HEK293T (cell line): Measurements from ENCODE around the gene ESYT3.

ENCODE experiments used
- CTCF ChIA-PET: fragments of 350-600 bp; formaldehyde crosslinking; extraction: SDS; loops from one replicate; lab custom pipeline; 2021; ENCODE audit warnings: antibody characterized with exemption, inconsistent platforms; lab: Yijun Ruan, JAX
- POLR2A ChIA-PET: fragments of 350-600 bp; formaldehyde crosslinking; extraction: SDS; loops from one replicate; lab custom pipeline; 2020; ENCODE audit warnings: antibody characterized with exemption, inconsistent platforms; lab: Yijun Ruan, JAX
- DNase-seq: peaks from one replicate; pipeline ENCODE4 v3.0.0; 2012; ENCODE audit warnings: mixed read lengths; ENCODE audit errors: extremely low spot score
- ARNT ChIP-seq: fragments of 450-650 bp; IDR thresholded peaks from 2 replicates; pipeline ENCODE4 v1.6.1; 2017; ENCODE audit warnings: mild to moderate bottlenecking
- BHLHE40 ChIP-seq: fragments of 450-650 bp; IDR thresholded peaks from 2 replicates; pipeline ENCODE4 v1.6.1; 2016; ENCODE audit warnings: mild to moderate bottlenecking, moderate library complexity, borderline replicate concordance
- CTBP1 ChIP-seq: fragments of 450-650 bp; IDR thresholded peaks from 2 replicates; pipeline ENCODE4 v1.6.1; 2016; ENCODE audit warnings: borderline replicate concordance
- ELF4 ChIP-seq: fragments of 450-650 bp; IDR thresholded peaks from 2 replicates; pipeline ENCODE4 v1.6.1; 2017; ENCODE audit warnings: antibody characterized with exemption
- FOXA1 ChIP-seq: fragments of 450-650 bp; IDR thresholded peaks from 2 replicates; pipeline ENCODE4 v1.6.1; 2016; ENCODE audit warnings: mild to moderate bottlenecking
- FOXK2 ChIP-seq: fragments of 450-650 bp; IDR thresholded peaks from 2 replicates; pipeline ENCODE4 v1.6.1; 2016; ENCODE audit warnings: mild to moderate bottlenecking
- FOXM1 ChIP-seq: fragments of 450-650 bp; IDR thresholded peaks from 2 replicates; pipeline ENCODE4 v1.6.1; 2017; ENCODE audit warnings: mild to moderate bottlenecking, borderline replicate concordance
- HDGF ChIP-seq: fragments of 450-650 bp; IDR thresholded peaks from 2 replicates; pipeline ENCODE4 v1.6.1; 2017; ENCODE audit warnings: antibody characterized with exemption, borderline replicate concordance
- L3MBTL2 ChIP-seq: fragments of 450-650 bp; conservative IDR thresholded peaks from 2 replicates; pipeline ENCODE4 v1.6.1; 2016; ENCODE audit warnings: mild to moderate bottlenecking
- LEF1 ChIP-seq: fragments of 450-650 bp; IDR thresholded peaks from 2 replicates; pipeline ENCODE4 v1.6.1; 2017; ENCODE audit warnings: mild to moderate bottlenecking, borderline replicate concordance
- NFRKB ChIP-seq: fragments of 450-650 bp; IDR thresholded peaks from 2 replicates; pipeline ENCODE4 v1.6.1; 2016; ENCODE audit warnings: mild to moderate bottlenecking, moderate library complexity
- SP1 ChIP-seq: fragments of 450-650 bp; IDR thresholded peaks from 2 replicates; pipeline ENCODE4 v1.6.1; 2017
- SUZ12 ChIP-seq: fragments of 450-650 bp; IDR thresholded peaks from 2 replicates; pipeline ENCODE4 v1.6.1; 2016; ENCODE audit warnings: mild to moderate bottlenecking
- TARDBP ChIP-seq: fragments of 450-650 bp; IDR thresholded peaks from 2 replicates; pipeline ENCODE4 v1.6.1; 2016
- ZNF384 ChIP-seq: fragments of 450-650 bp; IDR thresholded peaks from 2 replicates; pipeline ENCODE4 v1.6.1; 2016
- TF ChIP-seq, protein P1 (sequence below): fragments of 450-650 bp; IDR thresholded peaks from 2 replicates; pipeline ENCODE4 v1.6.1; 2016

The ESYT3 gene

DNA sequence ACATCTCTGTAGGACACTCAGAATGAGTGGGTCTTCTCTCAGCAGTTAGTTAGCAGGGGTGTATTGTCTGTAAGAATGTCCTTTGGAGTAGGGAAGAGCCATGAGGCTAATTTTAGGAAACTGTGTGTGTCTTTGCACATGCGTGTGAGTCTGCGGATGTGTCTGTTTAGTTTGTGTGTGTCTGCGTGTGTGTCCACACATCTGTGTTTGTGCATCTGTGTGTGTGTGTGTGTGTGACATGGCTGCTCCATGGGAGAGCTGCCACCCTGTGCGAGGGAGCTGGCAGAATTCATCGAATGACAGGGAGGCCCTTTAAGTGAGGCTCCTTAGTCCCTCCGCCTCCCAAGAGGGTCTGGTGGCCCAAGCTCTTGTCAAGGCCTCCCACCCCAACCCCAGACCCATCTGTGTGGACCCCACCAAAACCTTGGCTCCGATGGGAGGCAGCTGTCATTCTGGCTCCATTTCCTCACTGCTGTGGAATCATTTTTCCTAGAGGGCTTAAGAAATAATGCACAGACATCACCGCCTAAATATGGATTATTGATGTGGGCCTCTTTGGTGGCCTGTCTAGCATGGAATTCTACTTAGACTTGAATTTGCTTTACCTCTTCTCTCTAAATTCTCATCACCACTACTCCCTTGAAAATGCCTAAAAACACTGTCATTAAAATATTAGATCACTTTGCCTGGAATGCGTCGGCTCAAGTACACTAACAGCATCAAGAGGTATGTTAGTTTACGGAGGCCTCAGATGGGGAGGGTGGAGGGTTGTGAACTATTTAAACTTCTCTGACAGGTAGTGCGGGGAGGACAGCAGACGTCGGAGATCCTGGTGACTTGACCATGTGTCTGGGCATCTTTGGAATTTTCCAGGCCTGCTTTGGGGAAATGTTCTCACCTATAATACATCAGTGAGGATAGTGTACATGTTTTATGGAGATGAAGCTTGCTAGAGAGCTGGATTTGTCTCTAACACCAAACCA is 9.4 kb downstream of the ESYT3 start:
- POLR2A ChIA-PET, result no interaction called here

DNA sequence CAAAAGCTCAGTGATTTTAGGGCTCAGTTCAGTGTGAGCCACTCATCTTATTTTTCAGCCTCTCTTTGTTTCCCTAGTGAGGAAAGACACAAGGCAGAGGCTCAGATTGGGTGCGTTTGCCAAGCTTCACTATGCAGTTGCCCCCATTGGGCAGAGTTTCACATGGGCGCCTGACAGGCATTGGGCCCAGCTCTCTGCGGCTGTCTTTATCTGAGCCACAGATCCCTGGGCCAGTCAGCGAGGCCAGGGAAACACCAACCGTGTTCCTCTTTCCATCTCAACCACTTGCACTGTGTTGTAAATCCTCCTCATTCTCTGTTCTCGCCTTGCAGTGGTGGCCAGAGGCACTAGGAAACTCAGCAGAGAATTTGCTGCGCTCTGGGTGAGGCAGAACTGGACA is 10.8 kb downstream of the ESYT3 start:
- TF ChIP-seq ZNF384, result no peak
- no peak for TF ChIP-seq HDGF
- no peak for TF ChIP-seq NFRKB
- no peak for TF ChIP-seq LEF1
- no peak for TF ChIP-seq FOXK2
- no peak for TF ChIP-seq ARNT
- no peak for TF ChIP-seq BHLHE40
- TF ChIP-seq, protein P1, sequence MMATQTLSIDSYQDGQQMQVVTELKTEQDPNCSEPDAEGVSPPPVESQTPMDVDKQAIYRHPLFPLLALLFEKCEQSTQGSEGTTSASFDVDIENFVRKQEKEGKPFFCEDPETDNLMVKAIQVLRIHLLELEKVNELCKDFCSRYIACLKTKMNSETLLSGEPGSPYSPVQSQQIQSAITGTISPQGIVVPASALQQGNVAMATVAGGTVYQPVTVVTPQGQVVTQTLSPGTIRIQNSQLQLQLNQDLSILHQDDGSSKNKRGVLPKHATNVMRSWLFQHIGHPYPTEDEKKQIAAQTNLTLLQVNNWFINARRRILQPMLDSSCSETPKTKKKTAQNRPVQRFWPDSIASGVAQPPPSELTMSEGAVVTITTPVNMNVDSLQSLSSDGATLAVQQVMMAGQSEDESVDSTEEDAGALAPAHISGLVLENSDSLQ, result no peak
- no peak for TF ChIP-seq SP1
- TF ChIP-seq FOXA1, result no peak
- no peak for TF ChIP-seq ELF4
- TF ChIP-seq SUZ12, result no peak
- no peak for TF ChIP-seq FOXM1

More for the DNA sequence above, 9.4 kb downstream of the ESYT3 start:
- DNase-seq, result no peak
- TF ChIP-seq FOXM1 (no peak), CTBP1 (no peak), L3MBTL2 (no peak), NFRKB (no peak)
- TF ChIP-seq, protein P1, result no peak
- CTCF ChIA-PET, result no interaction called here

DNA sequence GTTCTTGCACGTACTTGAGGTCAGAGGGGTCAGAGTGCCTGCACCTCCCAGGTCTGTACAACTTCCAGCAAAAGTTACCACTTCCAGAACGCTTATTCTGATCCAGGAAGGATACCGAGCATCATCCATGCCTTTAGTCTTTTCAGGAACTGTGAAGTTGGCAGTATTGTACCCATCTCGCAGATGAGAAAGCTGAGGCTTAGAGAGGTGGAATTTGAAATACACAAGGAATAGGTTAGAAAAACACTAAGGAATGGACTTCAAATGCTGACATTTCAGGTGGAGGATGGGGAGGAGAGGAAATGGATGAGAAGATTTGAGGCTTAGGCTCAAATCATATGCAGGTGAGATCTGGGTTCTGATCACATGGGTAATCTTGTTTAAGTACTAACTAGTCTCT is 11.2 kb downstream of the ESYT3 start:
- no peak for TF ChIP-seq L3MBTL2
- TF ChIP-seq BHLHE40, result no peak
- TF ChIP-seq FOXK2, result no peak
- no peak for TF ChIP-seq FOXA1
- no peak for TF ChIP-seq TARDBP
- TF ChIP-seq ARNT, result no peak
- no peak for TF ChIP-seq SUZ12
- TF ChIP-seq, protein P1, result no peak
- TF ChIP-seq SP1, result no peak
- no peak for TF ChIP-seq HDGF
- TF ChIP-seq LEF1, result no peak
- TF ChIP-seq ELF4, result no peak
- TF ChIP-seq FOXM1, result no peak
- TF ChIP-seq ZNF384, result no peak
- TF ChIP-seq CTBP1, result no peak
- TF ChIP-seq NFRKB, result no peak
- CTCF ChIA-PET, result no interaction called here
- POLR2A ChIA-PET, result no interaction called here
- DNase-seq, result no peak

More for the DNA sequence above, 10.8 kb downstream of the ESYT3 start:
- CTCF ChIA-PET, result interaction anchor here (0.8 kb wide), 1 partner anchor 34 kb away, joined by 3 read pairs; no protein-coding TSS in a partner anchor
- DNase-seq, result no peak
- POLR2A ChIA-PET, result no interaction called here

DNA sequence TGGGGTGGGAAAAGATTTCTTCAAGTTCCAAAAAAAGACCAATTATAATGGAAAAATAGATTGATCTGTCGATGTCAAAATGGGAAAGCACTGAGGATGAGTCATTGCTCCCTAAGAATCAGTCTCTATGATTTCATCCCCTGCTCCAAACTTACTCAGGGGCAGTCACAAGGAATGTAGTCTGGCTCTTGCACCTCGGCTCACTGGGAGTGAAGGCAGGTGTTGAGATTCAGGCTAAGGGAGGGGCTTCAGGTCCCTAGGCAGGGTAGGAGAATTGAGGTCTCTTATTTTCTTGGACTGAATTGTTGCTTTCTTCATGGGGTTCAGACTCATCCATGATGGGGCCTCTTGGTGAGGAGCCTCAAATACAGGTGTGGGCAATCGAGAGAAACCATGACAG is 14.2 kb downstream of the ESYT3 start:
- no peak for TF ChIP-seq NFRKB
- no peak for TF ChIP-seq LEF1
- no peak for TF ChIP-seq FOXM1
- TF ChIP-seq TARDBP, result no peak
- TF ChIP-seq ZNF384, result no peak
- TF ChIP-seq CTBP1, result no peak
- no peak for TF ChIP-seq FOXK2
- no peak for TF ChIP-seq FOXA1
- TF ChIP-seq SP1, result no peak
- TF ChIP-seq L3MBTL2, result no peak
- TF ChIP-seq ELF4, result no peak
- TF ChIP-seq, protein P1, result no peak
- TF ChIP-seq ARNT, result no peak
- no peak for TF ChIP-seq SUZ12
- TF ChIP-seq BHLHE40, result no peak
- no peak for TF ChIP-seq HDGF
- ChIA-PET POLR2A (no interaction called here), CTCF (interaction anchor here (0.9 kb wide), 1 partner anchor 322 kb away, joined by 4 read pairs; no protein-coding TSS in a partner anchor)
- DNase-seq, result no peak

DNA sequence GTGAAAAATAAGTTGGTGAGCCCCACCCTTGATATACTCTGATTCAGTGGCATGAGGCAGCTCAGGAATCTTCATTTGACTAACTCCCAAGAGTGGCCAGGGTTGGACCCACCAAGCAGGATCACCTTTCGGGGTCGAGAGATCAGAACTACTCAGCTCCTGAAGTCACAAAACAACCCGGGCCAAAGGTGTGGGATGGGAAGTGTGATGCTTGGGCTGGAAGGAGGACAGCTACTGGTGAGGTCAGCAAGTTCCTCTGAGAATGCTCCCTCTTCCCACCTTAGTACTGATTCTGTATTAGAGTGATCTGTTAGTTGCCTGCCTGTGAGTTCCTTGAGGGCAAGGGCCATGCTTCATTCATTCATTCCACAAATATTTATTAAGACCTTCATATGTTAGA is 15.1 kb downstream of the ESYT3 start:
- POLR2A ChIA-PET, result interaction anchor here (0.6 kb wide), 1 partner anchor 395 kb away, joined by 3 read pairs; no protein-coding TSS in a partner anchor
- no peak for TF ChIP-seq FOXM1
- TF ChIP-seq CTBP1, result no peak
- no peak for TF ChIP-seq ARNT
- TF ChIP-seq HDGF, result no peak
- DNase-seq, result no peak
- CTCF ChIA-PET, result no interaction called here
